Hepatocyte (in vitro differentiated cells): ENCODE measurements around the gene ESPNL.

ENCODE experiments used
- CTCF ChIP-seq: fragments of 200-600 bp; sonication (generic); IDR thresholded peaks from 2 replicates; pipeline ENCODE4 v1.5.1; 2016; ENCODE audit warnings: antibody characterized with exemption, mild to moderate bottlenecking; ENCODE audit not compliant: poor library complexity
- EZH2 ChIP-seq: fragments of 200-600 bp; sonication (generic); IDR thresholded peaks from 2 replicates; pipeline ENCODE4 v1.6.1; 2016; ENCODE audit warnings: antibody characterized with exemption, mild to moderate bottlenecking, borderline replicate concordance
- EZH2phosphoT487 ChIP-seq: fragments of 200-600 bp; sonication (generic); IDR thresholded peaks from one replicate; pipeline ENCODE4 v1.6.1; 2018; ENCODE audit warnings: antibody characterized with exemption, mild to moderate bottlenecking, low read depth, moderate library complexity; ENCODE audit not compliant: unreplicated experiment, severe bottlenecking

- TF ChIP-seq CTCF (no peak), EZH2phosphoT487 (no peak), EZH2 (no peak)
These were observed 43.3 kb downstream of the ESPNL start for GRCh38 chr2:238143239-238143951.
